Upper lobe of left lung (tissue), 4 donors: ENCODE measurements around the gene REEP6.

Source experiments
- CTCF ChIP-seq, 6 experiments: fragments of 450-650 bp in 4 of 6; fragments of 200-600 bp in 2 of 6; sonication (generic) in 2 of 6; IDR thresholded peaks; one replicate each; pipeline ENCODE4 v1.5.1; 2016 to 2019; ENCODE audit warnings: antibody characterized with exemption in 6 of 6
- POLR2A ChIP-seq, 4 donors: fragments of 450-650 bp; IDR thresholded peaks; one replicate each; pipeline ENCODE4 v1.5.1; 2016 to 2017; ENCODE audit warnings: antibody characterized with exemption in 4 of 4, mild to moderate bottlenecking in 2 of 4

GRCh38 chr19:1446713-1447481 is 44.1 kb upstream of the REEP6 start:
- TF ChIP-seq POLR2A (IDR thresholded peaks at IDR 0.05) (no peak), CTCF (IDR thresholded peaks at IDR 0.05) (no peak)
